ENCODE measurements around the gene COL11A1. TPM values are rescaled to one million over a fixed set of nuclear protein-coding genes. Genes with fewer than 3 reads are reported as not detected.

COL11A1 gene
- total RNA-seq: 239 TPM

DNA sequence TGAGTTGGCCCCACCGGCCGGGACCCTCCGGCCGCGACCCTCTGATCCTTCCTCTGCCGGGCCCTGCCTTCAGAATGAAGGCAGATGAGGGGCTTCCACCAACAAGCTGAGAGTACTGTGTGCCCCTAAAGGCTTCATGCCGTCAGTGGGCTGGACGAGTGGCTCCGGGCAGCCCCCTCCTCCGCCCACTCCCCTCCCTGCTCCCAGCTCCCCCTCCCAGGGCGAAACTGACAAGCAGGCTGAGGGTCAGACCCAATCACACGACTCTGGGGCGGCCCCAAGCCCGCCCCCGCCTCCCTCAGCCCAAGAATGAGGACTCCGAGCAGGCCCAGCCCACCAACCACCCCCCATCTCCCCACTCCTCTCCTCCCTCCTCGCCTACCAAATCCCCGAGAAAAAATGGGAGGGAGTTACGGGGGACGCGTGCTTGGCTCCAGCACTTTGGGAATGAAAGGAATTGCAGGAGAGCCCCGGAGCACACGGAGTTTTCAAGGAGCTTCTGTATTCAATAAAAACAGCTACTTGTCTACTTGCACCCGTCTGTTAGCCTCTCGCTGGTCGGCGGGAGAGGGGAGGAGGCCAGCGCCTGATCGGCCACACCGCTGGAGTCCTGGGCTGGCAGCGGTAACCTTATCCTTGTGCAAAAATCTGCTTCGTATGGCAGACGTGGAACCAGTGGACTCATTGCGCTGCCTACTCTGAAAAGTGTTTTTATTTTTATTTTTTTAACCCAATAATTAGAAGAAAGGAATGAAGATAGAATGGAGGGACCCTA is at the start of gene COL11A1:
Gene COL11A1, minus strand, starts transcription at position 147 of the 775 bp plus-strand sequence. CDS start 344 bp downstream, outside the sequence.

Measured in camera-type eye (tissue), 1 donor.